HG03442 (cell line): ENCODE data around the gene CGAS.
"Not testable (repeated sequence)": the region's sequence is repeated elsewhere in the genome, so short reads cannot be mapped to it uniquely, and the experiment has no call there.

ENCODE experiments used
- ATAC-seq: cut with Tn5 transposase; IDR thresholded peaks from one replicate; pipeline ENCODE4 v1.9.1; 2021; ENCODE audit warnings: mild to moderate bottlenecking, moderate library complexity; ENCODE audit not compliant: unreplicated experiment

Gene CGAS

DNA sequence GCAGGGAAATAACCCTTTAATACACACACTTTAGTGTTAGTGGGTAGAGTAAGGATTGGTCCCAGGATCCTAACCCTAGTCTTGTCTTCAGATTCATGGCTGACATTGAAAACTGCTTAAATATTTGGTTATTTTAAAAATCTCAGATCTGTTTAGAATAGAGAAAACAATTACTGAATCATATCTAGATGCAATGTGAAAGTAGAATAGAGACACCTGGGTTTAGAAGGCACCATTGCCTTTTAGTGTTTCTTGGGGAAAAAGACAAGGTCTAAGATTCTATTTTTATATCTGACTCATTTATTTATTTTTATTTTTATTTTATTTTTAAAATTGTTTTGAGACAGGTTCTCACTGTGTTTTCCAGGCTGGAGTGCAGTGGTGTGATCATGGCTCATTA, 51.4 kb downstream of the CGAS start:
- ATAC-seq: no peak

DNA sequence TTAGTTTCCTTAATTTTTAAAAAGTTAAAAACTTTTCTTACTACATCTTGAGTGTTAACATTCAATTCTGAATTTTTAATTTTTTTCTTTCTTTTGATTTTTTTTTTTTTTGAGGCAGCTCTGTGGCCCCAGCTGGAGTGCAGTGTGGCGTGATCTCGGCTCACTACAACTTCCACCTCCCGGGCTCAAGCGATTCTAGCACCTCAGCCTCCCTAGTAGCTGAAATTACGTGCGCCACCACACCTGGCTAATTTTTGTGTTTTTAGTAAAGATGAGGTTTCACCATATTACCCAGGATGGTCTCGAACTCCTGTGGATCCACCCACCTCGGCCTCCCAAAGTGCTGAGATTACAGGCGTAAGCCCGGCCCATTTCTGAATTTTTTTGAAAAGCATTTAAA, 56.2 kb downstream of the CGAS start:
- no peak for ATAC-seq

DNA sequence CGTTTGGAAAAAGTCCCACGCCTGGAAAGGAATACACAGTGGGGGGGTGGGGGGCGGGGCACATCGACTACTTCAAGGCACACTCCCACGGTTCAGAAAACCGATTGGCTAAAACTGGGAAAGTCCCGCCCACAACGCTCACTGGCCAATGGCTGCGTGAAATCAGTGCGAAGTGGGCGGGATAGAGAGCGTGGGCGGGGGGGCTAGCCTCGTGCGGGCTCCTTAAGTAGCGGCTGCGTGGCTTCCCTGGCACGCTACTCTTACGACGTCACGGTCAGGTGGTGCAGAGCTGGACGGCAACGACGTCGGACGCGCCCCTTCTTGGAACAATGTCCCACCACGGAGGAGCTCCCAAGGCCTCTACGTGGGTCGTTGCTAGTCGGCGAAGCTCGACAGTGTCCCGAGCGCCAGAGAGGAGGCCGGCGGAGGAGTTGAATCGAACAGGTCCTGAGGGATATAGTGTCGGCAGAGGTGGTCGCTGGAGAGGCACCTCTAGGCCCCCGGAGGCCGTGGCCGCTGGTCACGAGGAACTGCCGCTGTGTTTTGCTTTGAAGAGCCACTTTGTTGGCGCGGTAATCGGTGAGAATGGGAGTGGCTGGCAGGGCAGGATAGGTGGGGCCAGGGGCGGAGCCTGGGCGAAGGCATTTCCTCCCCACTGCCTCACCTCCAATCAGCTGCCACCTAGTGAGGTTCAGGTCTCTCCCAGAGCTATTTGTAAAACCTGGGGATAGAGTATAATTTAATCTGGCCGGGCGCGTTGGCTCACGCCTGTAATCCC, 57.3 kb downstream of the CGAS start, which contains the start of gene DDX43:
Gene DDX43 (plus strand): TSS at position 252 of the 778 bp plus-strand sequence. CDS start 78 bp downstream, at position 330.
- no peak for ATAC-seq

DNA sequence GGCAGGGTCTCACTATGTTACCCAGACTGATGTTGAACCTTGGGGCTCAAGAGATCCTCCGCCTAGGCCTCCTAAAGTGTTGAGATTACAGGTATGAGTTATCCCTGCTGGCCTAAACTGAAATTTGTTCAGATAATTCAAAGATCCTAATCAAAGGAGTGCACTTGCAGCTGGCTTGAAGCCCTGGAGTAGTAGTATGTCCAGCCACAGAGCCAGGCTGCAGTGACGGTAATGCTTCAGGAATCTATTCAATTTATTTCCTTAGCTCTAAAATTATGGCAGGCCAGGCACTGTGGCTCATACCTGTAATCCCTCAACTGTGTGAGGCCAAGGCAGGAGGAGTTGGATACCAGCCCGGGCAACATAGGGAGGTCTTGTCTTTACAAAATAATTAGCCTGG, 58.8 kb downstream of the CGAS start:
- ATAC-seq: no peak

DNA sequence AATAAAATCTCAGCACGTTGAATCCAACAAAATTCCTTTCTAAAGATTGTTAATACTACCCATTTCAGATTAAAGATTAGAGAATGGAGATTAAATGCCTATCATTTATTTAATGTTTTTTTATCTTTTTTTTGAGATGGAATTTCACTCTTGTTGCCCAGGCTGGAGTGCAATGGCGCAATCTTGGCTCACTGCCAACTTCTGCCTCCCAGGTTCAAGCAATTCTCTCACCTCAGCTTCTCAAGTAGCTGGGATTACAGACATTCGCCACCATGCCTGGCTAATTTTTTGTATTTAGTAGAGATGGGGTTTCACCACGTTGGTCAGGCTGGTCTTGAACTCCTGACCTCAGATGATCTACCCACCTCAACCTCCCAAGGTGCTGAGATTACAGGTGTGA, 59.9 kb downstream of the CGAS start:
- ATAC-seq: not testable (repeated sequence)

DNA sequence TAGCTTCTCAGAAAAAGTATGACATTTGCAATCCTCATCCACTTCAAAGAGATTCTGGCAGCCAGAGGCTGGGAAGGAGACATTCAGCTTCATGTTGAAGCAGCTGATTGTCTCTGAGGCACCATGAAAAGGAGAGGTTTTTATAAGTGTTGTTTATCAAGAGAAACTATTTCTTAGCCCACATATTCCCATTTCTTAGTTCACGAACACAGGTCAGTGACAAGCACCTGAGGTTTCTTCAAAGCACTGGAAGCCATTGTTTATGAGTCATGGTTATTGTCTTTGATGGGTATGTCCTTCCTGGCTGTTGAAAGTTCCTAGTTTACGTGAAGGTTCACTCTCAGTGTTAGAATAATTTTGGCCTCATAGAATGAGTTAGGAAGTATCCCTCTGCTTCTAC, 60.4 kb downstream of the CGAS start:
- ATAC-seq: no peak

DNA sequence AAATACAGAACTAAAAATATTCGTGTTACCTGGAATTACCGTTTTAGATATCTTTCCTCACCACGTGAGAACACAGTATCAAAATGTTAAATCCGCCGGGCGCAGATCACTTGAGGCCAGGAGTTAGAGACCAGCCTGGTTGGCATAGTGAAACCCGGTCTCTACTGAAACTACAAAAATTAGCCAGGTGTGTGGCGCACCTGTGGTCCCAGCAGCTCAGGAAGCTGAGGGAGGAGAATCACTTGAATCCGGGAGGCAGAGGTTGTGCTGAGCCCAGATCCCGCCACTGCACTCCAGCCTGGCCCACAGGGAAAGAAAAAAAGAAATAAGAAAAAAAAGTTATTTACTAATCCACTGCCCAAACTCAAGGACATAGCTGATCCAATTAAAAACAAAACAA, 62.2 kb downstream of the CGAS start:
- no peak for ATAC-seq

DNA sequence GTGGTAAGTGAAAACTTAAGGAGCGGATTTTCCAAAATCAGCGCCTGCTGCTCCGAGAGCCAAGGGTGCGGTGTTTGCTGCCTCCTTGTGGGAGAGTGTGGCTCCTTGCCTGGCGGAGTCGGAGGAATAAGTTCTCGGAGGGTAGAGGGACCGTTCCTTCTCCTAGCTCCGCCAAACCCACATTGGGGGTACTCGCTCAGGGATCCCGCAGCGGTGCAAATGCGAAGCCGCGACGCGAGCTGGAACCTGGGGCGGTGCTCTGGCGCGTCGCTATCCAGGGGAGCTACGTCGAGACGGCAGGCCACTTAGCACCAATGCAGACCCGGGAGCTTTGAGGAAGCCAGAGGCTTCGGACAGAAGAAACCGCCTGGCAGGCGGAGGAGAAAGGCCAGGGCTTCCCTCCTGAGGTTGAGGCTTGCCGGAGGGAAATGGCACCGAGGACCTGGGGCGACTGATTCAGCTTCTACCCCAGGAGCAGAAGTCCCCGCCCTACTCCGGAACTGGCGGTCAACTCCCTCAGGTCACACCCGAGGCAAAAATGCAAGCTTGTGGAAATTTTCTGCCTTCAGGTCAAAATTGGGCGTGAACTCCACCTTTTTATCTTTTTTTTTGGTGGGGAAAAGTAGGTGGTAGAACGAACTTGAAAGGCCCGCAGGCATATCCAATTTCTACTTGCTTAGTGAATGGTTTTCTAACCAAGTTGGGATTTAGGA, 63.1 kb downstream of the CGAS start:
- ATAC-seq: peak; percentile 86

DNA sequence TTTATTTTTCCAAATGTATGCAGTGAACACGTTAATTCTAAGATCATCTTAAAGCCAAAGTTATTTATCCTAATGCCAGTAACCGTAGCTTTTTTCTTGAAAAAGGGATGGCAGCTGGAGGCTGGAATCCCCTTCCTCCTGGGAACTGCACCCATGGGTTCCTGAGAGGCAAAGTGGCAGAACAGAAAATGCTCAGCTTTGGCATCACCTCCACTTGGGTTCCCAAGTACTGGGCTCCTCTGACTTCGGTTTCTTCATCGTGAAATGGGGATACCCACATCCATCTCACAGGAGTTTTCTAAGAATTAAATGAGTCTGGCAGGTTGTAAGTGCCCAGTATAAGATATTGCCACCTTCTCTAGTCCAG, 63.7 kb downstream of the CGAS start:
- peak; percentile 23 for ATAC-seq

DNA sequence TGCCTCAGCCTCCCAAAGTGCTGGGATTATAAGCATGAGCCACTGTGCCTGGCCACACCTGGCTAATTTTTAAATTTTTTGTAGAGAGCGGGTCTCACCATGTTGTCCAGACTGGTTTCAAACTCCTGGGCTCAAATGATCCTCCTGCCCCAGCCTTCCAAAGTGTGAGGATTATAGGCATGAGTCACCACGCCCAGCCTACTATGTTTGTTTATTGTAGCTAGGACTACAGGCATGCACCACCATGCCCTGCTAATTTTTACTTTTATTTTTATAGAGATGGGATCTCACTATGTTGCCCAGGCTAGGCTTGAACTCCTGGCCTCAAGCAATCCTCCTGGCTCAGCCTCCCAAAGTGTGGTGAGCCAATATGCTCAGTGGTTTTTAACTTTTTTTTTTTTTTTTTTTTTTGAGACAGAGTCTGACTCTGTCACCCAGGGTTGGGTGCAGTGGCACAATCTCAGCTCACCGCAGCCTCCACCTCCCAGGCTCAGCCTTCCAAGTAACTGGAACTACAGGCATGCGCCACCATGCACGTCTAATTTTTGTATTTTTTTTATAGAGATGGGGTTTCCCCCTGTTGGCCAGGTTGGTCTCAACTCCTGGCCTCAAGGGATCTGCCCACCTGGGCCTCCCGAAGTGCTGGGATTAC, 69.5 kb downstream of the CGAS start:
- ATAC-seq: no peak

DNA sequence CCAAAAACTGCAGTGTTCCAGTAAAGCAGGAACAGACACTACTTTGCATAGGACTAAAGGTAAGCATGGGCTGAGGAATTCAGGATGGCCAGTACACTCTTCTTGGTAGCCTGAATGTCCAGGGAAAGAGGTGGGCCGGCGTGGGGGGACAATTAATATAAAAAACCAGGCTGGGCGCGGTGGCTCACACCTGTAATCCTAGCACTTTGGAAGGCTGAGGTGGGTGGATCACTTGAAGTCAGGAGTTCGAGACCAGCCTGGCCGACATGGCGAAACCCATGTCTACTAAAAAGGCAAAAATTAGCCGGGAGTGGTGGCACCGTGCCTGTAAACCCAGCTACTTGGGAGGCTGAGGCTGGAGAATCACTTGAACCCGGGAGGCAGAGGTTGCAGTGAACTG, 70.6 kb downstream of the CGAS start:
- ATAC-seq: not testable (repeated sequence)

DNA sequence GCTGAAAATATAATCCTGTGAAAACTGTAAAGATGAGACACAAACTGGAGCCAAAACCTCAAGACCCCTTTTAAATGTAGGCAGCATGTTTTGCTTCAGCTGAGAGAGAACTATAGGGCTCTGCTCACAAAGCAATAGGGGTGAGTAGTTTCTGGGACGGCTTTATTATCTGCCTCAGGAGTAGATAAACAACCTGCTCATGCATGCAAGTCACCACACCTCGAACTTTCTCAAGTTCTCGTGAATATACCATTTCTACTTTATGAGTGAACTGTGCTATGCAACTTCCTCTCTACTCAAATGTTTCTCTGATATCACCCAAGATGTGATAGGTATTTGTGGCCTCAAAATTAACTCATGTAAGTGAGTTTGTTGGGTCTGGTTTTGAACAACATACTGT, 74.9 kb downstream of the CGAS start:
- no peak for ATAC-seq

DNA sequence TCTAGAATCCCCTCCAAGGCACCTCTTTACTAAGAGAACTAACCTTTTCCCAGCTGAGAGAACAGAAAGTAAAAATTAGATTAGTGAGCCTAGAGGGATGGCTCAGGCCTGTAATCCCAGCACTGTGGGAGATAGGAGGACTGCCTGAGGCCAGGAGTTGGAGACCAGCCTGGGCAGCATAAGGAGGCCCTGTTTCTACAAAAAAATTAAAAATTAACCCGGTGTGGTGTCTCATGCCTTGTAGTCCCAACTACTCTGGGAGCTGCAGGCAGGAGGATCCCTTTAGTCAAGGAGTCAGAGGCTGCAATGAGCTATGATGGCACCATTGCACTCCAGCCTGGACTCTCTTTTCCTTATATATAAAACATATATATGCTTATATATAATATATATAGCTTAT, 76.9 kb downstream of the CGAS start:
- ATAC-seq: no peak
